GM12891 (cell line): ENCODE measurements around the gene FMN1.

Experiments
- DNase-seq: peaks from one replicate; pipeline ENCODE4 v3.0.0; 2011; ENCODE audit warnings: low spot score; ENCODE audit not compliant: insufficient read length
- FAIRE-seq: peaks from 2 replicates; lab custom pipeline; 2011; peaks lifted over from hg19 to GRCh38; lab: Jason Lieb, UNC
- PAX5 ChIP-seq: IDR thresholded peaks from 2 replicates; pipeline ENCODE4 v1.6.1; 2011; ENCODE audit warnings: low read length, moderate library complexity, mild to moderate bottlenecking; ENCODE audit not compliant: insufficient read depth, severe bottlenecking
- POLR2A ChIP-seq: IDR thresholded peaks from 2 replicates; pipeline ENCODE4 v1.6.1; 2011; ENCODE audit warnings: low read depth, low read length, control low read depth
- POLR2AphosphoS5 ChIP-seq: IDR thresholded peaks from 2 replicates; pipeline ENCODE4 v1.6.1; 2011; ENCODE audit warnings: low read depth, low read length, control low read depth
- POU2F2 ChIP-seq: IDR thresholded peaks from 2 replicates; pipeline ENCODE4 v1.6.1; 2011; ENCODE audit warnings: low read depth, mild to moderate bottlenecking, control low read depth, low read length, moderate library complexity
- SPI1 ChIP-seq: IDR thresholded peaks from 2 replicates; pipeline ENCODE4 v1.6.1; 2011; ENCODE audit warnings: low read depth, low read length, control low read depth
- TAF1 ChIP-seq: IDR thresholded peaks from 2 replicates; pipeline ENCODE4 v1.6.1; 2011; ENCODE audit warnings: low read depth, low read length, control low read depth

FMN1 gene

DNA sequence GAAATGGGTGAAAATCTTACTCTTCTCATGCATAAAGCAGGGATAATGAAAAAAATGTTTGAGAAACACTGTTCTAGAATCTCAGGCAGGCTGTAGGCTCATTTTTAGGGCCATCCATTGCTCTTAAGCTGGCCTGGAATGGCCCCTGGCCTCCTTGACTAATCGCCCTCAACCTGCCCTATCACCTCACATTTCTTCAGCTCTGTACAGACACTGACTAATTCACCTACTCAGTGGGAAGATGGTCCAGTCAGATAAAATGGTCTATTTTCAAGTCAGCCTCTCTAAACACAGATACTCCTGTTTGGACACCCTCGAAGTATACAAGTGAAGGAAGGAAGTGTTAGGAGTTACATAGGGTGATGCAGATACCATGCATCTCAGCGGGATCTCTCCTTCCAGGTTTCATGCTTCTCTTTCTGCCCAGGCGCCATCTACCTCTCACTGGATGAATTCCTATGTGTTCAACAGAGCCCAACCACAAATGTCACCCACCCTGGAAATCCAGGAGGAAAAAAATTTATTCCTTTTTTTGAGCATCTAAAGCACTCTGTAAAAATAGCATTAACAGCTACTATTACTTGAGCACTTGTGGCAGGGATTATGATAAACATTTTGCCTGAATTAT is 12.1 kb downstream of the FMN1 start:
- TF ChIP-seq POLR2A (no peak), PAX5 (no peak), SPI1 (no peak), POU2F2 (no peak), POLR2AphosphoS5 (no peak), TAF1 (no peak)
- DNase-seq = no peak
- no peak for FAIRE-seq

DNA sequence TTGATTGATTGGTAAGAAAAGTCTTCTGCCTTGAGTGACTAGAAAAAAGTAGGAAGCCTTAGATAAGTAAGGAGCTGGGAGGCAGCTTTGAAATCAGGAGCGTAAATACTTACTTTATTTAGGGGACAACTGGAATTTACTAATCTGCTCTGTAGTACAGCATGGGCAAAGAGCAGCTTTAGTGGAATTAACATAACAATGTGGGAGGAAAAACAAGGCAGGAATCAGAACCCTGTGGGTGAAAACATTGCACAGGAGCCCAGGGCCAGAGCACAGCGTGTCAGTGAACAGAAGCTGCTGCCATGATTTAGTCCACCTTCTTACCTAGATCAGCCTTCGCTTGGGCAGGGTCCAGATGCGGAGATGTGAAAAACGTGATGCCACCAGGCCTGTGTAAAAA is 14.6 kb downstream of the FMN1 start:
- TF ChIP-seq PAX5 = no peak
- TF ChIP-seq TAF1 = no peak
- TF ChIP-seq SPI1 = no peak
- no peak for TF ChIP-seq POLR2AphosphoS5
- no peak for TF ChIP-seq POU2F2
- TF ChIP-seq POLR2A = no peak
- no peak for FAIRE-seq

DNA sequence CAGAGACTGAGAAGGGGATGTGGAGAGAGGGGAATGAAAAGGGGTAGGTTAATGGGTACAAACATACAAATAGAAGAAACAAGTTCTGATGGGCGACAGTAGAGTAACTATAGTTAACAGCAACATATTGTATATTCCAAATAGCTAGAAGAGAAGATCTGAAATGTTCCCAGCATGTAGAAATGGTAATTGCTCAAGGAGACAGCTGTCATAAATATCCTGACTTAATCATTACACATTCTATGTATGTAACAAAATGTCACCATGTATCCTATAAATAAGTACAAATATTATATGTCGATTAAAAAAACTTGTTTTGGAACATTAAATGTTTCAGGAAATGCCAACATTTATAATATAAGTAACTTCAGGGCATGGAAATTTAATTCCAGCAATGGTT is 23.3 kb downstream of the FMN1 start:
- no peak for DNase-seq
- no peak for FAIRE-seq
- TF ChIP-seq SPI1 = no peak
- no peak for TF ChIP-seq POU2F2
- TF ChIP-seq POLR2AphosphoS5 = no peak
- TF ChIP-seq PAX5 = no peak
- no peak for TF ChIP-seq POLR2A
- TF ChIP-seq TAF1 = no peak

More for the DNA sequence above, 14.6 kb downstream of the FMN1 start:
- no peak for DNase-seq

DNA sequence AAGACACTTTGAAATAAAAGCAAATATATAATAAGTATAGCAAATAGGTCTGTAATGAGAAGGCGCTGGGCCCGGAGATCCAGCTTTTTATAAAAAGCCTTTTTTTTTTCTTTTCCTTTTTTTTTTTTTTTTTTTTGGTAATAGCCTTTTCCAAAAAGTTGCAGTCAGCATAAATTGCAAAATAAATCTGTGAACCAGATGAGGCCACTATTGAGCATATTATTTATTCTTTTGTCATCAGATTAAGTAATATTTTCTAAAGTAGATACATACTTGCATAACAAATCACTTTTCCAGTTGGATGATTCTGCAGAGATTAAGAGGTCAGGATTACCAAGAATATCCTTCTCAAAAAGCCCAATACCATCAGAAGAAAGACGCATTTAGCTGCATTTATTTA is 24.9 kb downstream of the FMN1 start:
- DNase-seq (no peak), FAIRE-seq (no peak)
- TF ChIP-seq PAX5 (no peak), SPI1 (no peak), POLR2AphosphoS5 (no peak), POLR2A (no peak), POU2F2 (no peak), TAF1 (no peak)

DNA sequence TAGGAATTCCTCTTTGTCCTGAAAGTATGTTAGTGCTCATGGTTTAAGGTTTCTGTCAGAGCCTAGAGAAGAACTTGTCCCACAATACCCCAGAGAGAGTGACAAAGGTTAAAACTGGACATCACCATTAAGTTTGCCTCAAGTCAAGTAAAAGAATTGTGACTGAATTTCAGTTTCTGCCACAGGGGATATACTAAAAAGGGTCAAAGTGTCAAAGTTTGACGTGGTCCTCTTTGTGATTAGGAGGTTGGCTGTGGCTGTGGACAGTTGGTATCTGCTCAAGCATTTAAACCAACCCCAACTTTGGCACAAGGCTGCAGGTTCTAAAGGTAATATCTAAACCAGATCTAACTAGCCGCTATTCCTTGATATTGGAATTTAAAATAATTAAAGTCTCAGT is 26.1 kb downstream of the FMN1 start:
- FAIRE-seq = no peak

DNA sequence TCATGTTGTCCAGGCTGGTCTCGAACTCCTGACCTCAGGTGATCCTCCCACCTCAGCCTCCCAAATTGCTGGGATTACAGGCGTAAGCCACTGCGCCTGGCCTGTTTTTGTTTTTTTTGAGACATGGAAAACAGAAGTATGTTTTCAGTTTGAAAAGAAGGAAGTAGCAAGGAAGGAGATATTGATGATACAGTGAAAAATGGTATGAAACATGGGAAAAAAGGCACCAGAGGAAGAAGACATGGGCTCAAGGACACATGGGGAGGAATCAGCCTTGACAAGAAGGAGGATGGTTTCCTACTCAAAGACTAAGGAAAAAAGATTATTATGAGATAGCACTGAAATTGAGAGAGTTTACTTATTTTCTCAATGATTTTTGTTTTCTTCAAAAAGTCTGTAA is 30.7 kb downstream of the FMN1 start:
- FAIRE-seq = no peak
- TF ChIP-seq POU2F2 (no peak), POLR2A (no peak), POLR2AphosphoS5 (no peak), SPI1 (no peak), TAF1 (no peak), PAX5 (no peak)
- no peak for DNase-seq

More for the DNA sequence above, 26.1 kb downstream of the FMN1 start:
- no peak for DNase-seq
- TF ChIP-seq POLR2AphosphoS5 (no peak), PAX5 (no peak), POLR2A (no peak), TAF1 (no peak), POU2F2 (no peak), SPI1 (no peak)

- TF ChIP-seq POLR2A (no peak), TAF1 (no peak), SPI1 (no peak), POU2F2 (no peak), POLR2AphosphoS5 (no peak), PAX5 (no peak)
- DNase-seq (no peak), FAIRE-seq (no peak)
Measured at GRCh38 chr15:33161209-33161608, 33.3 kb downstream of the FMN1 start.

GRCh38 chr15:33160581-33161165 is 33.8 kb downstream of the FMN1 start:
- DNase-seq = no peak
- FAIRE-seq = no peak
- TF ChIP-seq TAF1 (no peak), POLR2A (no peak), PAX5 (no peak), POLR2AphosphoS5 (no peak), SPI1 (no peak), POU2F2 (no peak)

GRCh38 chr15:33159726-33160453 is 34.6 kb downstream of the FMN1 start:
- TF ChIP-seq SPI1 = 0 out of 2 replicates have a peak, but pooled peaks have one; percentile 3
- TF ChIP-seq TAF1 = no peak
- DNase-seq (no peak), FAIRE-seq (no peak)

DNA sequence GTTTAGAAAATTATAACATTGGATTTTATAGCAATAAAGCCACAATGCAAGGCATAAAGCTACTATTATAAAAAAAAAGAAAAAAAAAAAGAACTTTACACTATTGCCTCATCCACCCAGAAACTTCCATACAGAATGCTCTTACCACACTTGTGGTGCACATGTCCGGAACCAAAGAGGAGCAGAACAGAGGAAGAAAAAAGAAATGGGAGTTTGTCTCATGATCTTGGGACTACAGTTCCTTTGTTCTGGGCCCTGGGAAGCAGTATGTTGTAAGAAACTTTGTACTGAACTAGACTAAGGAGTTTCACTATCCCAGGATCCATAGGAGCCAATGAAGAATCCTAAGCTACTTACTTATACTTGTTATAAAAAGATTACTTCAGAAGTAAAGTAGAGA is 36.1 kb downstream of the FMN1 start:
- no peak for FAIRE-seq
- TF ChIP-seq POLR2A = no peak
- TF ChIP-seq POLR2AphosphoS5 = no peak
- TF ChIP-seq POU2F2 = no peak
- no peak for TF ChIP-seq TAF1
- TF ChIP-seq SPI1 = no peak
- no peak for TF ChIP-seq PAX5
- DNase-seq = no peak
